Measurements from ENCODE around the gene SEC61A2.

- no peak for TF ChIP-seq EZH2 (IDR thresholded peaks at IDR 0.05; ENCODE audit: borderline replicate concordance, insufficient read depth, low read depth, low read length, poor library complexity, severe bottlenecking)
- TF ChIP-seq, protein P1, sequence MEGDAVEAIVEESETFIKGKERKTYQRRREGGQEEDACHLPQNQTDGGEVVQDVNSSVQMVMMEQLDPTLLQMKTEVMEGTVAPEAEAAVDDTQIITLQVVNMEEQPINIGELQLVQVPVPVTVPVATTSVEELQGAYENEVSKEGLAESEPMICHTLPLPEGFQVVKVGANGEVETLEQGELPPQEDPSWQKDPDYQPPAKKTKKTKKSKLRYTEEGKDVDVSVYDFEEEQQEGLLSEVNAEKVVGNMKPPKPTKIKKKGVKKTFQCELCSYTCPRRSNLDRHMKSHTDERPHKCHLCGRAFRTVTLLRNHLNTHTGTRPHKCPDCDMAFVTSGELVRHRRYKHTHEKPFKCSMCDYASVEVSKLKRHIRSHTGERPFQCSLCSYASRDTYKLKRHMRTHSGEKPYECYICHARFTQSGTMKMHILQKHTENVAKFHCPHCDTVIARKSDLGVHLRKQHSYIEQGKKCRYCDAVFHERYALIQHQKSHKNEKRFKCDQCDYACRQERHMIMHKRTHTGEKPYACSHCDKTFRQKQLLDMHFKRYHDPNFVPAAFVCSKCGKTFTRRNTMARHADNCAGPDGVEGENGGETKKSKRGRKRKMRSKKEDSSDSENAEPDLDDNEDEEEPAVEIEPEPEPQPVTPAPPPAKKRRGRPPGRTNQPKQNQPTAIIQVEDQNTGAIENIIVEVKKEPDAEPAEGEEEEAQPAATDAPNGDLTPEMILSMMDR (IDR thresholded peaks at IDR 0.05) = no peak
These were observed 72.7 kb downstream of the SEC61A2 start for GRCh38 chr10:12202226-12202625.

Data from B cell (primary cell).